Tibial nerve (tissue), 4 donors: ENCODE data around the gene KAZN.

Source experiments
- CTCF ChIP-seq, 5 experiments: fragments of 200-600 bp in 3 of 5; fragments of 450-650 bp in 2 of 5; sonication (generic) in 3 of 5; IDR thresholded peaks; one replicate each; pipeline ENCODE4 v1.5.1; 2016 to 2019; ENCODE audit warnings: antibody characterized with exemption in 5 of 5, mild to moderate bottlenecking in 3 of 5, moderate library complexity in 2 of 5
- EP300 ChIP-seq, 2 donors: sonication (generic); formaldehyde crosslinking; IDR thresholded peaks; one replicate each; pipeline ENCODE4 v1.6.1; 2017; ENCODE audit warnings: antibody characterized with exemption in 2 of 2, mild to moderate bottlenecking in 1 of 2
- POLR2A ChIP-seq, 2 donors: fragments of 450-650 bp; IDR thresholded peaks; one replicate each; pipeline ENCODE4 v1.6.1; 2017; ENCODE audit warnings: antibody characterized with exemption in 2 of 2, mild to moderate bottlenecking in 2 of 2, moderate library complexity in 2 of 2

- TF ChIP-seq CTCF (IDR thresholded peaks at IDR 0.05) (no peak), POLR2A (IDR thresholded peaks at IDR 0.05) (no peak), EP300 (IDR thresholded peaks at IDR 0.05) (no peak)
Measured at GRCh38 chr1:14745001-14745720, 146.7 kb downstream of the KAZN start.
